HG03025 (cell line): ENCODE data around the gene MME.
"Not testable (repeated sequence)": the region's sequence is repeated elsewhere in the genome, so short reads cannot be mapped to it uniquely, and the experiment has no call there.

Experiments used
- ATAC-seq: cut with Tn5 transposase; IDR thresholded peaks from one replicate; pipeline ENCODE4 v1.9.1; 2021; ENCODE audit warnings: mild to moderate bottlenecking, moderate library complexity; ENCODE audit not compliant: unreplicated experiment, low FRiP score

Gene MME

GRCh38 chr3:155188031-155188430, 107.9 kb downstream of the MME start:
- no peak for ATAC-seq

DNA sequence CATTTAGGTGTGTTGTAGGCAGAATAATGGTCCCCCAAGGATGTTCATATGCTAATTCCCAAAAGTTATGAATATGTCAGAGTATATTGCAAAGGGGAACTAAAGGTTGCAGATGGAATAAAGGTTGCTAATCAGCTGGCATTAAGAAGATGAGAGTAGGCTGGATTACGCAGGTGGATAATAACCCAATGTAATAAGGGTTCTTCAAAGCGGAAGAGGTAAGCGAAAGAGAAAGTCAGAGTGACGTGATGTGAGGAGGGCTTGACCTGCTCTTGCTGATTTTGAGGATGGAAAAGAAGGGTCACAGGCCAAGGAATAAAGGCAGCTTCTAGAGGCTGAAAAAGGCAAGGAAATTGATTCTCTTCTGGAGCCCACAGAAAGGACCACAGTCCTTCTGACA, 109.4 kb downstream of the MME start:
- no peak for ATAC-seq

DNA sequence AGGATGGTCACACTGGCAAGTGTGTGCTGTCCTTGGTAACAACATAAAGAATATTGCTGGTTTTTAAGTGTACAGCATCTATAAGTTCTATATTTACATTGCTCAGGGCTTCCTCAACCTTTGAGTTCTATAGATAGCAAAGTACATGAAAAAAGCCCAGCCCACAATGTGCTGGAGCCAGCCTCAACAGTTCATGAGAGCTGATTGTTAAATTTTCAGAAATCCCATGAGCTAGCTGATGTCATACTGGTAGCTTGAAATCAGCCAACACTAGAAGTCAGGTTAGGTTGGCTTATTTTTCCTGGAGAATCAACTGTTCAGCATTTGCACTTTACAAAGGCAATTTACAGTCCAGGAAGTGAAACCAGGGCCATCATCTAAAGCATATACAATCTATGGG, 110.6 kb downstream of the MME start:
- no peak for ATAC-seq

- no peak for ATAC-seq
Measured at GRCh38 chr3:155192957-155193746, 113.0 kb downstream of the MME start.

DNA sequence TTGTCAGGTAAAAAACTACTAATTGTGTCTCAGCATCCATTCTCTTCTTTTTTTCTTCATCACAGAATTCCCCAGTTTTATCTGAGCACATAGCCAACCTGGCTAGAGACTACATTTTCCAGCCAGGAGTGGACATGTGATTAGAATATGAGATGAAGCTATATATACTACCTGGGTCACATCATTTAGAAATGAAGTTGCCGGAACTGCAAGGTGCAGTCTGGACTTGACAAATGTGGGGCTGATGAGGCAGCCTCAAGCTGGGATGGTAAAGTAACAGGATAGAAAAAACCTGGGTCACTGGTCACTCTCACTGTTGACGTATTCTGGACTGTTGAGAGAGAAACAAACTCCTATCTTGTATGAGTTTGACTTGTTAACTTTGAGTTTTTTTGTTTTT, 113.7 kb downstream of the MME start:
- ATAC-seq = no peak

DNA sequence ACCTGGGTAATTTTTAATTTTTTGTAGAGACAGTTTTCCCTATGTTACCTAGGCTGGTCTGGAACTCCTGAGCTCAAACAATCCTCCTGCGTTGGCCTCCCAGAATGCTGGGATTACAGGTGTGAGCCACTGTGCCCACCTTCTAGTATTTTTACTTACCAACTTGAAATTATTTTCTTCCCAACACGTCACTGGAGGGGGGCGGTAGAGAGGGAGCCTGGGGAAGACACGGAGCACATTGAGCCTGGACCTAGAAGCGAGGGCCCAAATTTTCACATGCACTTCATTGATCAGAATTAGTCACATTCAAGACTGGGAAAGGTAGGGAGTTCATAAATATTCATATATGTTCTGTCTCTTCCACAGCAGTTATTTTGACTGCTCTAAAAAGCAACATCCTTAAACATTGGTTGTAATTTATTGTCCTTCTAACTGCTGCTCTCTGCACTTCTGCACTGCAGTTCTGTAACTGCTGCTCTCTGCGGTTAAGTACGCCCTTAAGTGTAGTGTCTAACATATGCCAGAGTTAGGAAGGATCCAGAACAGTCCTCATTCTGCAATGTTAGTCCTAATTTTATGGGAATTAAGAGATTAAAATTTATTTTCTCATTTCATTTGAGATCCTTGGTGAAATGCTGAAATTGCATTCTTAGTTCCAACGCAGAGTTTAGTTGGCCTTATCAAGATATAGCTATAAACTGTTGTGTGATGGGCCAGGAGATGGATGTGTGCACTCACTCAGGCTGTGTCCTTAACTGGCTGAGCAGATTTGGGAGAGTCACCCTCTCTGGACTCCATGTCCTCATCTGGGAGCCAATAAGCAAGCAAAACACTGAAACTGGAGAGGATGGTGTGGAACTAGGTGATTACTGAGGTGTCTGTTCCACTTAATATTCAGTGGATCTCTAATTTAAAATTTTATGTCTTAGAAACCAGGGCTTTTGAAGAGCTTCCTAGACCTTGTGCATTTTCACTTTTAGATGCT, 115.1 kb downstream of the MME start:
- no peak for ATAC-seq

DNA sequence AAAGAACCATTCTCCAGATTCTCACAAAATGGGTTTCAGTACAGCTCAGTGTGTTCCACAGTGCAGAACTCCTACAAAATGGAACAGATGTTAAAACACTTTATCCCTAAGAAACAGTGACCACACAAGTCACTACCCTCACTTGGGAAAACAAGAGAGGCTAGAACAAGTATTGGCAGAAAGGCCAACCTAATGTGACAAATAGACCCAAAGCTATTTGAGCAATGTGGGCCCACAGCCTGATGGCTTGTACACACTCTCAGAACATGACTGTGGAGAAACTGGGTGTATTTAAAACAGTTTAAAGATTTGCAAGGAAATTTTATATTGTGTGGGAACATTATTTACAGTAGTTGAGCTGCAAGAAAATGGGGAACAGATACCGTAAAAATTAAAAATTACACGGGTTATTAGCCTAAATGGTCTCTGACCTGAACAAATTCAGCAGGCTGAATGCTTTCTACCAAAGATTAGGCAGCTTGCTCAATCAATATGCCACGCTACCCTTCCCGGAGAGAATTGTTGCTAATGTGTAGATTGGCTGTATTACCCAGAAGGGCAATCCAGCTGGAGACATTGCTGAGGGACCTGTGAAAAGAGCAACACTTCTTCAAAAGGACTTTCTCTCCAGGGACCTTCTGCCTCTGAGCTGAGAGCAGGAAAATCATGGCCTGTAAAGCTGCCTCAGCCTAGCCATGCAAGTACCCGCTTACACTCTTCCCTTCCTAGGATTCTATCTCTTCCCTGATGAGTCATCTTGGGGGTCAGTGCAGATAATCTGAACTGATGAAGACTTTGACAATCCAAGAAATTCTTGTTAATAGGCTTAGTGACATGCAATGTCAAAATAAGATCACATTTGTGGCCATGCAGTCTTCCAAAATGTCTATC, 116.3 kb downstream of the MME start:
- no peak for ATAC-seq

DNA sequence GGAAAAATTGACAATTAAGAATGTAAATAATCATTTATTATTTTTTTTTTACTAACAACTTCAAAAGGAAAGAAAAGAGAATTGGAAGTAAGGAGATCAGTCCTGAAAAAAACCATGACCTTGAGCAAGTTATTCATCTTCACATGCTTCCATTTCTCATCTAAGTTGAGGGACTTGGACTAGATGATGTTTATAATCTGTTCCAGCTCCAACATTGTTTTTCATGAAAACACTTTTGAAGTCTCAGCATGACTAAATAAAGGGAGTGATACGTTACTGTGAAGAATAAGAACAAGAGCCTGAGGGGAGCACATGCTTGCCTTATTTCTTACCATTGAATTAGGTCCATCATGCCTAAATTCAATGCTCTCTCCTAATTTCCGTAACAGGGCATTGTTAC, 117.7 kb downstream of the MME start:
- ATAC-seq = no peak

GRCh38 chr3:155202626-155203025, 122.5 kb downstream of the MME start:
- ATAC-seq = no peak

DNA sequence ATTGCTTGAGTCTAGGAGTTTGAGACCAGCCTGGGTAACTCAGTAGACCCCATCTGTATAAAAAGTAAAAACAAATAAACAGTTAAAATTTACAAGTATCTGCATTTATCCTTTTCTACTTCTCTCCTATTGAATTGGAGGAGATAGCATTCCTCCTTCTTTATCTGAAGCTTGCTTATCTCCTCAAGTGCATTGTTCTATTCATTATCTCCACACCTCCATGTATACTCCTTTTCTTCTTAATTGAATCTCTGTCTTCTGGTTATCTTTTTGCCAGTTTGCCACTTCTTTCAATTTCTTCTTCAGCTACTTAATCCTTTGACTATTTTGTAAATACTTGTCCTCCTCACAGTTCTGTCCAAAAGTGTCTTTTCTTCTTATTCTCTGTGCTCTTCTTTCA, 124.7 kb downstream of the MME start:
- no peak for ATAC-seq

GRCh38 chr3:155208183-155208800, 128.2 kb downstream of the MME start:
- no peak for ATAC-seq

DNA sequence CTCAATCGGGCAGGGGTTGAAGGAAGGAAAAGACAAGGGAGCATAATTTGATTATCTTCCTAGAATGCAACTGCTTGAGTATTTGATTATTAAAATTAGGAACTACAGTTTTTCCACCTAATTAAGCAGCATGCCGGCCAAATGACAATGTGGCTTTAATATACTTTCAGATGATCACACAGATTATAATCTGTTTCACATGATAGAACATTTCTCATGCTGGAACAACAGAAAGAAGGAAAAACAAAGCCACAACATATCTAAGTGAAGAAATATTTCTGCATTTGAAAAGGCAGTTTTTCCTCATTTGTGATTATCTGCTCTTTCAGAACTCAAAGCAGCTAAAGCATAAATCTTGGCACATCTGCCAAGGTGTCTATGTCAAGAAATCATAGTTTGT, 130.6 kb downstream of the MME start:
- ATAC-seq = no peak

DNA sequence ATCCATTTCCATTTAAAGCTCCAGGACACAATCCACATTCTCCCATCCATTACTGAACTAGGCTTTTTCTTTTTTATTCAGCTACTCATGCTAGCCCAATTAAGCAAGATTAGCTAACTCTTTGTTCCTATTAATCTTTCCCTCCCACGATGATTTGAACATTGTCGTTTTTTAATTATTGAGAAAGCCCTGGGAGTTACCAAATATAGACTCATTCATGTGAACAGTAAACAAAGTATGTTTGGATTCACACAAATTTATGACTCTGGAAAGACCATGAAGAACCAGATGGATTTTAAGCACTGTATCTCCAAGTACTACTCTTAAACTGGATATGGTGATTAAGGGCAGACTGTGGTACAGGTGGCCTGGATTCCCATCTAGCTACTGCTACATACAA, 131.1 kb downstream of the MME start:
- ATAC-seq = no peak

DNA sequence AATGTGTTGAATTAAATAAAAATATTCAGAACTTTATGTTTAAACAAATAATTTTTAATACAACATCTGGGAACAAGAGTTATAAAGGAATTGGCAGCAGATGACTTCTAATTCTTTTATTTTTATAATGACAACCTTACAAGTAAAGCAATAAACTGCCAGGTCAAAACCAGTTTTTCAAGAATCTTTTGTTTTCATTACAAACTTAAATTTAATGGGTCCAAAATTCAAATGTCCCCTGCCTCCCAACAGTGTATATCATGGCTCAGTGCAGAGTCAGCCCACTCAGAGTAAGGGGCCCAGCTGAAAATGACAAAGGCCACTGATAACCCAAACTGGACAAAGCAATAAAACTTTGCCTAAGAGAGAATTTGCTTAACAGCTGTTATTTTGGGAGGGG, 131.8 kb downstream of the MME start:
- ATAC-seq = no peak

- ATAC-seq = not testable (repeated sequence)
Measured at GRCh38 chr3:155216007-155216406, 135.9 kb downstream of the MME start.

- ATAC-seq = no peak
Measured at GRCh38 chr3:155217591-155217990, 137.5 kb downstream of the MME start.

DNA sequence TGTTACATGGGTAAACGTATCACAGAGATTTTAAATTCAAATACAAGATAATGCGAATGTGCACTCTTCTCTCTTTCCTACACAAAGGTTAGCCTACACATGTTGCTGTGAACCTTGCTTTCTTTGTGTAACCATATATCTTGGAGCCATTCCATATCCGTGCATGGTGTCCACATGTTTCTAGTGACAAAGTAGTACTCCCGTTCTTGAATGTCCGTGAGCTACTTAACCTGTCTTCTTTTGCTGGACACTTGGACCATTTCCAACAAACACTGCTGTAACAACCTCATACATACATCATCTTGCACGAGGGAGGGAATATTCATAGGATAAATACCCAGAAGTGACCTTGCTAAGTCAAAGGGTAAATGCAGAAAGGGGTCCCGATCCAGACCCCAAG, 138.3 kb downstream of the MME start:
- no peak for ATAC-seq

DNA sequence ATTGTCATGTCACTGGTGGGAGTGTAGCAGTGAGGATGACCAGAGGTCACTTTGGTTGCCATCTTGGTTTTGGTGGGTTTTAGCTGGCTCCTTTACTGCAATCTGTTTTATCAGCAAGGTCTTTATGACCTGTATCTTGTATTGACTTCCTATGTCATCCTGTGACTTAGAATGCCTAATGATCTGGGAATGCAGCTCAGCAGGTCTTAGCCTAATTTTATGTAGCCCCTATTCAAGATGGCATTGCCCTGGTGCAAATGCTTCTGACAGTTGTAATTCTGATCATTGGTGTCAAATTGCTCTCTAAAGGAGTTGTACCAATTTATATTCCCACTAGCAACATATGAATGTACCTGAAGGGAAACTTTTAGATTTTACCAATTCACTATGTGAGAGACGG, 139.0 kb downstream of the MME start:
- ATAC-seq = no peak

DNA sequence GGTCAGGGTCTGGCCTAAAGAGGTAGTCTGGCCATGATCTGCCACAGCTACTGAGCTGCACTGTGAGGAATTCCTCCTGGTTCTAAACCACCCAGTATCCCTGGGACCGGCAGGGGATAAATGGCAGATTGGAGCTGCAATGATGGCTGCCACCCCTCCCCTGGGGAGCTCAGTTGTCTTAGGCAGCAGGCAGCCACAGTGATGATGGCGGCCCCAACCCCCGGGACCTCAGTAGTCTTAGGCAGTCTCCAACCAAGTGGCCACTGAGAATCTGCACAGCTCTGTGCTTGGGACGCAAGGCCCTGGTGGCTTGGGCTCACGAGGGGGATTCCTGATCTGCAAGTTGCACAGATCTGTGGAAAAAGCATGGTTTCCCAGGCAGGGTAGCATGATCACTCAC, 145.3 kb downstream of the MME start:
- no peak for ATAC-seq

DNA sequence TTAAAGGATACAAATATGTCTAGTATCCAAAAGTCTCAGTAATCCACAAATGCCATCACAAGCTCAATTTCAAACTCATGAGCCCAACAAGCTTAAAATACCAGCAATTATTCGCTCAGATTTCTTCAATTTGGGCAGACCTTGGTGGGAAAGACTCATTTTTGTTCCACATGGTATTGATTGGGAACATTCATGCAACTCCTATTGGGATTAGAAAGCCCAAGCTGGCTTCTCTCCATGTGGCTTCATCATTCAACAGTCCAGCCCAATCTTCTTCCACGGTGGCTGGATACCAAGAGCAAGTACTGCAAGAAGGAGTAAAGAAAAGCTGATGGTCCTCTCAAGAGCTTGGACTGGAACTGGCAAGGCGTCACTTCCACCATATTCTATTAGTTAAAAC, 147.0 kb downstream of the MME start:
- ATAC-seq = no peak
